IPS-11a (cell line): ENCODE measurements around the gene BCAS3.
"Not testable (repeated sequence)": the region's sequence is repeated elsewhere in the genome, so short reads cannot be mapped to it uniquely, and the experiment has no call there.

ENCODE experiments used
- H3K4me3 ChIP-seq: one replicate; pipeline ENCODE4 v1.5.1; 2013; ENCODE audit warnings: low read depth, low read length, control low read depth

BCAS3 gene

DNA sequence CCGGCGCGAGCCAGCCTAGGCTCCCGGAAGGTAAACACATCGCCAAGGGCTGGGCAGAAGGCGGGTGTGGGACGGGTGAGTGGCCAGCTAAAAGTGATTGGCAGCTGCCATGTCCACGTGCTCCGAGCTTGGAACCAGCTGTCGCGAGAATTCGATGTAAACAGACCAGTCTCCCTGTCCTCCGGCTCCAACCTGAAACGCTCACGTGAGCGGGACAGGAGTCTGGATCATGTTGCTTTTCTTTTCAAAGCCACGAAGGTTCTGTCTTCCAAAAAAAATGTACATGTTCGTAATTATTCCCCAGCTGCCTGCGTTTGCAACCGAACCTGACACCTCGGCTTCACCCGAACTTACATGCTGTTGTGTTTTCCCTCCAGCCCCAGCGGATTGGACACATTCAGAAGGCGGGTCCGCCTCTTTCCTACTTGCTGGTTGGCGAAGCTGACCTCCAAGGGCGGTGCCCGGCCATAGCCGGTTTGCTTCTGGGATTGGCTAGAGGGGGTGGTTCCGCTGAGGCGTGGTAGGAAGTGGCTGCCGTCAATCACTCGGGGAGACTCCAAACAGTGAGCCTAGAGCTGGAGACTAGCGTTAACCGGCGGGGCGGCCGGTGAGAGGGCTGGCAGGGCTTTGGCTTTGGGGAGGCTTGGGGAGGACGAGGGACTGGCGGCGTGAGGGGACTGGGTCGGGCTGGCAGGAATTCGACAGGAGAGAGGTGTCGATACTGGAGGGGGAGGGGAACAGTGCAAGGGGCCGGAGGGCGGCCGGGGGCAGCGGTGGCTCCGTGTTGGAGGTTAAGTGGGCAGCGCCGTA, at the start of gene BCAS3:
BCAS3 (plus strand) TSS at position 544 of the 810 bp plus-strand sequence.
- H3K4me3 ChIP-seq = peak within 1 kb of the TSS; percentile 96

DNA sequence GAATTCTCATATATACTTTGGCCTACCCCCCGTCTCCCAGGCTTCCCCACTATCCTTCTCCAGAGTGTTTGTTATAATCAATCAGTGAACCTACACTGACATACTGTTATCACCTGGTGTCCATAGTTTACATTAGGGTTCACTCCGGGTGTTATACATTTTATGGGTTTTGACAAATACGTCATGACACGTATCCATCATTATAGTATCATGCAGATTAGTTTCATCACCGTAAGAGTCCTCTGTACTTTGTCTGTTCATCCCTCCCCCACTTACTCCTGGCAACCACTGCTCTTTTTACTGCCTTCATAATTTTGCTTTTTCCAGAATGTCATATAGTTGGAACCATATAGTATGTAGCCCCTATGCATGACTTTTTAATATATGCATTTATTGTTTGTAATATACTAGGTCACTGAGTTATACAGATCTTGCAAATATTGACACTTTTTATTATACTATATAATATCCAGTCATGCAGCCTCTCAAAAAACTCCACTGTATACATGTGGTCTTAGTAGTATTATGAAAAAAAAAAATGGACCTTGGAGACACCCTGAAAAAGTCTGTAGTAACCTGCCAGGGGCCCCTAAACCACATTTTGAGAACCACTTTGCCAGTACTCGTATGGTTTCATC, 49.3 kb upstream of the BCAS3 start:
- no peak overlapping the region for H3K4me3 ChIP-seq

DNA sequence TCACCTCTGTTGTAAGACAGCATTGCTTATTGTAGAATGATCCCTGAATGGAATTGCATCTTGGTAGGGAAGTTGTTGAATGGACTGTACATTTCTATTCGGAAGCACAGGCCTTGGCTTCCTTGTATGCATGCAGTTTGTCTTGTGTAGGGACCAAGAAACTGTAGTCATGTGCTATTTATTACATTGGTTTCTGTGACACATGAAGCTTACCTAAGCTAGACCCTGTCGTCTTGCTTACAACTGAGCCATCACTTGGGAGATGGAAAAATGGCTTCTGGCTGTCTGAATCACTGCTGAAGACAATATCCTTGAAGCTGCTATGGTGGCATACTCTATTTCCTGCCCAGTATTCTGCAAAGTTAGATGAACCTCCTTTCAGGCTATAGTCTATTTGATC, 48.5 kb upstream of the BCAS3 start:
- no peak overlapping the region for H3K4me3 ChIP-seq

DNA sequence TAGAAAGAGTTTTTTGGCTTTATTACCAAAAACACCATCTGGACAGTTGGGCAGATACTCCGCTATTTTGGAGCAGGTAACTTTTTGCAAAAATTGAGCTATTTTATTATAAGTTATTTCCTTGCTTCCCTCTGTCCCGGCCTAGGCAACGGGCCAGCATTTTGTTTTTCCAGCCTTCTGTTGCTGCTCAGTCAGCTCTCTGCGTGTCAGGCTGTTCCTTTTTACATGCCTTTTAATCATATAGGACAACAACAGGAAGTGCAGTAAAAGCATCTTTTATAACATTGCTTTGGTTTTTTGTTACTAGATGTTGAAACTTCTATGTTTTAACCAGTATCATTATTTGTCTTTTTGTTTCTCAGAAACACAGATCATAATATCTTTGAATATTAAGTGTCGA, 47.3 kb upstream of the BCAS3 start:
- H3K4me3 ChIP-seq = no peak overlapping the region

DNA sequence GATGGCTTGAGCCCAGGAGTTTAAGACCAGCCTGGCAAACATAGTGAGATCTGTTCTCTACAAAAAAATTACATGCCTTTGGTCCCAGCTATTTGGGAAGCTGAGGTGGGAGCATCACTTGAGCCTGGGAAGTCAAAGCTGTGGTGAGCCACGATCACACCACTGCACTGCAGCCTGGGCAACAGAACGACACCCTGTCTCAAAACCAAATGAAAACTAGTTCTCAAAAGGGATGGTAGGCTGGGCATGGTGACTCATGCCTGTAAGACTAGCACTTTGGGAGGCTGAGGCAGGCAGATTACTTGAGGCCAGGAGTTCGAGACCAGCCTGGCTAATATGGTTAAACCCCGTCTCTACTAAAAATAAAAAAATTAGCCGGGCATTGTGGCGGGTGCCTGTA, 46.5 kb upstream of the BCAS3 start:
- H3K4me3 ChIP-seq = no peak overlapping the region

DNA sequence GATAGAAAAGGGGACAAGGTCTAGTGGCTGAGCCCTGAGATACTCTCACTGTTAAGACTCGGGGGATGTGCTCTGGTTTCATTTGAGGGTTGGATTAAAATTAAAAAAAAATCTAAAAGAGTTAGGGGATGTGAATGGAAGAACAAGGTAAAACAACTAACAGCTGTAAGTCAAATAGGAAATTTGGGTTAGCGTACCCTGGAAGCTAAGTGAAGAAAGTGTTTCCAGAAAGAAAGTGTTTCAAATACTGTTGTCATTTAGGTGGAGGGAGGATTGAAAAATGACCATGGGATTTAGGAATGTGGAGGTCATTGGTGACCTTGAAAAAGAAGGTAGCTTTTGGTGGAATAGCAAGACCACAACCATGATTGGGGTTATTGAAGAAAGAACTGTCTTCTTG, 40.0 kb upstream of the BCAS3 start:
- no peak overlapping the region for H3K4me3 ChIP-seq

DNA sequence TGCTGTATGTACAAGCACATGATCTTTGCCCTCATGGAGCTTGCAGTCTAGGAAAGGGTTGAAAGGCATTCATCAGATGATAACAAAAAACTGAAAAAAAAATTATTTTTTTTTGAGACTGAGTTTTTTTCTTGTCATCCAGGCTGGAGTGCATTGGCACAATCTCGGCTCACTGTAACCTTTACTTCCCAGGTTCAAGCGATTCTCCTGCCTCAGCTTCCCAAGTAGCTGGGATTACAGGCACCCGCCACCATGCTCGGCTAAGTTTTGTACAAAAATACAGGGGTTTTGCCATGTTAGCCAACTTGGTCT, 38.7 kb upstream of the BCAS3 start:
- no peak overlapping the region for H3K4me3 ChIP-seq

DNA sequence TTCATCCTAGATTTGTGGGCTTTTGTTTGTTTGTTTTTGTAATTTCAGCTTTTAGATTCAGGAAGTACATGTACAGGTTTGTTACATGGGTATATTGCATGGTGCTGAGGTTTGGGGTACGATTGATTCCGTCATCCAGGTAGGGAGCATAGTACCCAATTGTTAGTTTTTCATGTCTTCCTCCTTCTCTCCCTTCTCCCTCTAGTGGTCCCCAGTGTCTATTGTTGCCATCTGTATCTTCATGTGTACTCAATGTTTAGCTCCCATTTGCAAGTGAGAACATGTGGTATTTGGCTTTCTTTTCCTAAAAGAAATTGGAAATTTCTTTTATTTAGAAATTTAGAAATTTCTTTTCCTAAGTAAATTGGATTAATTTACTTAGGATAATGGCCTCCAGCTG, 37.1 kb upstream of the BCAS3 start:
- no peak overlapping the region for H3K4me3 ChIP-seq

DNA sequence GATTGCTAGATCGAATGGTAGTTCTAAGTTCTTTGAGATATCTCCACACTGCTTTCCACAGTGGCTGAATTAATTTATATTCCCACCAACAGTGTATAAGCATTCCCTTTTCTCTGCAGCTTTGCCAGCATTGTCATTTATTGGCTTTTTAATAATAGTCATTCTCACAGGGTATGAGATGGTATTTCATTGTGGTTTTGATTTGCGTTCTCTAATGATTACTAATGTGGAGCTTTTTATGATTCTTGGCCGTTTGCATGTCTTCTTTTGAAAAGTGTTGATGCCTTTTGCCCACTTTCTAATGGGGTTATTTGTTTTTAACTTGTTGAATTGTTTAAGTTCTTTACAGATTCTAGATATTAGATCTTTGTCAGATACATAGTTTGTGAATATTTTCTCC, 36.5 kb upstream of the BCAS3 start:
- H3K4me3 ChIP-seq = no peak overlapping the region

DNA sequence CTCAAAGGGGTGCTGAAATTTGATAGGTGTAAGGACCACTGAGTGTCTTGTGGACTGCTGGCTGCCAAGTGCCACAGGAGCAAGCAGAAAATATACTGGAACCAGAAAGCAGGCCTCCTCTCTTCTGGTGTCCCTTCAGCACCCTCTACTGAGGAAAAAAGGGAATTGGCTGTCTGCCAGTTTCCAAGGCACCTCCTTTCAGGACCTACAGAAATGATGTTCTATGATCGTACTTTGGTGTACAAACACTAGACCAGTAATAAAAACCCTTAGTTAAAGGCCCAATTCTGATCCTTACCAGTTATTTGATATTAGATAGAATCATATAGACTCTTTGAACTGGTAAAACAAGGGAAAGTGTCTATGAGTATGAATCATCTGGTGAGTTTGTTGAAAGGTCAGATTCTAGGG, 35.8 kb upstream of the BCAS3 start:
- H3K4me3 ChIP-seq = no peak overlapping the region

DNA sequence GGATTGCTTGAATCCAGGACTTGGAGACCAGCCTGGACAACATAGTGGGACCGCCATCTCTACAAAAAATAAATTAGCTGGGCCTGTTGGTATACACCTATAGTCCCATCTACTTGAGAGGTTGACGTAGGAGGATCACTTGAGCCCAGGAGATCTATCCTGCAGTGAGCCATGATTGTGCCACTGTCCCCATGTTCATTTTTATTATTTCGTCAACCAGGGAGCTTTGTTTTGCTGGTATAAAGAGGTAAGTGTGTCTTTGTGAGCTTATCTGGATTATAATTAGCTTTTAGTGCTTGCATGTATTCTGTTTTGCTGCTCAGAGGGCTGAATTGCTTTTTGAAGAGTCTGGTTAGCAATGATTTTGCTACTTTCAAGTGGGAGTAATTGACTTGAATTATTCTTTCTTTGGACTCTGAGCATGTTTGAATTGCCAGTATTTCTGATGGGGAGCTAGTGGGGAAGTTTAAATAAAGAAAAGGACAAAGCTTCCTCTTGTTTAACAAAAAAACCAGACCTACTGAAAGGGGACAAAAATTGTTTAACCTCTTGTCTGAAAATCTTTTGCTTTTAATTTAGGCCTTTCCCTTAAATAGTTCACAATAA, 31.6 kb upstream of the BCAS3 start:
- no peak overlapping the region for H3K4me3 ChIP-seq

DNA sequence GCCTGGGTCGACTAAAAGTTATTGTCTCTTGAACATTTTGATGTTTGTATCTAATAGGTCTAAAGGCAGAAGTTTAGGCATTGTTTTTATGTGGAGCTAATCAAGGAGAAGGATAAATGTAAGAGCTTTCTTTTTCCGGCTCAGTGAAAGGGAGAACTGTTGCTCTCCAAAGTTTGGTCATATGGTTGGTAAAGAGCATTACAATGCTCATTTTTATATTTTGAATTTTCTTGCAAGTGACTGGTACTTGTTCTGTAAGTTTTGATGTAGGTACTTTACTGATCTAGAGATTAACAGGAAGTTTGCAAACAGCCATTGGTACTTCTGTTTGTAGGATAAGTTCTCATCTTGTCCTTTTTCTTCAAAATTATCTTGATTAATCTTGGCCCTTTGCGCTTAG, 30.9 kb upstream of the BCAS3 start:
- H3K4me3 ChIP-seq = no peak overlapping the region

DNA sequence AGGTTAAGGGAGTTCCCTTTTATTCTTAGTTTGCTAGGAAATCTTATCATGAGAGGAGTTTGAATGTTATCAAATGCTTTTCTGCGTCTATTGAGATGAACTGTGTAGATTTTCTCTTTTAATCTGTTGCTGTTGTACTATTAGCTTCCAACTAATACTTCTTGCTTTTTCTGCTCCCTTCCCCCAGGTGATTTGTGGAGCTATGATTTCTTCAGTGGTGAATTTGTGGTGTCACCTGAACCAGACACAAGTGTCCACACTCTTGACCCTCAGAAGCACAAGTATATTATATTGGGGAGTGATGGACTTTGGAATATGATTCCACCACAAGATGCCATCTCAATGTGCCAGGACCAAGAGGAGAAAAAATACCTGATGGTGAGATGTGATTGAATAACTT, 29.9 kb upstream of the BCAS3 start:
- H3K4me3 ChIP-seq = no peak overlapping the region

DNA sequence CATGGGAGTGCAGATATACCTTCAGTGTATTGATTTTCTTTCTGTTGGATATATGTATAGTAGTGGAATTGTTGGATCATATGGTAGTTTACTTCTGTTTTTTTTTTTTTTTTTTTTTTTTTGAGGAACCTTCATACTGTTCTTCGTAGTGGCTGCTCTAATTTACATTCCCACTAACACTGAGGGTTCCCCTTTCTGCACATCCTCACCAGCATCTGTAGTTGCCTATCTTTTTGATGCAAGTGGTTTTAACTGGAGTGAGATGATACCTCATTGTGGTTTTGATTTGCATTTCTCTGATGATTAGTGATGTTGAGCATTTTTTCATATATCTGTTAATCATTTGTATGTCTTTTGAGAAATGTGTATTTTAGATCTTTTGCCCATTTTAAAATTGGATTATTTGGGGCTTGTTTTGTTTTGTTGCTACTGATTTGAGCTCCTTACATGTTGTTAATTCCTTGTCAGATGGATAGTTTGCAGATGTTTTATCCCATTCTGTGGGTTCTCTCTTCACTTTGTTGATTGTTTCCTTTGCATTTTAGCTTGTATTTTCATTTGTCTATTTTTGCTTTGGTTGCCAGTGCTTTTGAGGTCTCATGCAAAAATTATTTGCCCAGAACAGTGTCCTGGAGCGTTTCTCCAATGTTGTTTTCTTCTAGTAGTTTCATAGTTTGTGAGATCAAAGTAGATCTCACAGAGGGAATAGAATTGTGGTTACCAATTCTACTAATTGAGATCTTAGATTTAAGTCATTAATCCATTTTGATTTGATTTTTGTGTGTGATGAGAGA, 25.0 kb upstream of the BCAS3 start:
- H3K4me3 ChIP-seq = no peak overlapping the region

DNA sequence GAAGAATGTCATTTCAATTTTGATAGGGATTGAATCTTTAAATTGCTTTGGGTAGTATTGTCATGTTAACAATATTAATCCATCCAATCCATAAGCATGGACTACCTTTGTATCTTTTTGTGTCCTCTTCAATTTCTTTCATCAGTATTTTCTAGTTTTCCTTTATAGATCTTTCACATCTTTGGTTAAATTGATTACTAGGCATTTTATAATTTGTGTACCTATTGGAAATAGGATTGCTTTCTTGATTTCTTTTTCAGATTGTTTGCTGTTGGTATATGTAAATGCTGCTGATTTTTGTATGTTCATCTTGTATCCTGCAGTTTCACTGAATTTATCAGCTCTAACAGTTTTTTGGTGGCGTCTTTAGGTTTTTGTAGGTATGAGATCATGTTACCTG, 24.1 kb upstream of the BCAS3 start:
- H3K4me3 ChIP-seq = no peak overlapping the region

DNA sequence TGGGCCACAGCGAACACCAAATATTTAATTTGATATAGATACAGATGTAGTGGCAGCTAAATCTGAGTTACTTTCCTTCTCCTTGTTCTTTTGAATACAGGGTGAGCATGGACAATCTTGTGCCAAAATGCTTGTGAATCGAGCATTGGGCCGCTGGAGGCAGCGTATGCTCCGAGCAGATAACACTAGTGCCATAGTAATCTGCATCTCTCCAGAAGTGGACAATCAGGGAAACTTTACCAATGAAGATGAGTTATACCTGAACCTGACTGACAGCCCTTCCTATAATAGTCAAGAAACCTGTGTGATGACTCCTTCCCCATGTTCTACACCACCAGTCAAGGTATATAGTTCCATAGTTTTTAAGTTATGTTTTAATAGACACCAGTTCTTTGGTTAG, 21.2 kb upstream of the BCAS3 start:
- H3K4me3 ChIP-seq = no peak overlapping the region

DNA sequence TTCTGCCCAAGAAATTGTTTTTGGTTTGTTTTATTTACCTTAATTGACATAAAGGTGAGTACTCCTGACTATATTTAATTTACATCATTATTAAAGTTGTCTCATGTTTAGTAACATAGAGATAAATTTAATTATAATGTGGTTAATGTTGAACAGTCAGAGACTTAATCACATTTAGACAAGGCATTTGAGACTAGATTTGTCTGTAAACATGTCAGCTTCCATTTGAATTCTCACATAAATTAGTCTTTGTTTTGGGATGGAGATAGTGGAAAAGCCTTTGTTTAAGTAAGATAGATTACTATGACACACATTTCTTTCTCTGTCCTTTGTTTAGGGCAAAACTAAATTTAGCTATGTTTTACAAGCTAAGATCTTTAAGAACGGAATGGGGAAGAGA, 18.5 kb upstream of the BCAS3 start:
- H3K4me3 ChIP-seq = no peak overlapping the region

DNA sequence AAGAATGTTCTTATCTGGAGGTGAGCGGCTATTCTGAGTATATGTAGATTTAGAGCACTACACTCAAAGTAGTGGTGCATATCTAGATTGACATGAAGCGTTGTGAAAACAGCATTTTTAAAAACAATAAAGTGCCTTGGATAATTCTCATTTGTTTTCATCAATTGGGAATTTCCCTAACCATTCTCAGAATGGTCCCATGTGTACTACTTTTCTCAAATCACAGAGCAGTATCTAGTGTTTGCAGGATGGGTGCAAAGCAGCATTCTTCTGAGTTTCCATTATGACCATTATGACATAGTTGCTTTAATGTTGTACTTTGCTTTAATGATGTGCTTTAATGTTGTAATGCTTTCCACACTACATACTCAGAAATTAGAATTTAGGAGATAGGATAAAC, 16.2 kb upstream of the BCAS3 start:
- no peak overlapping the region for H3K4me3 ChIP-seq

DNA sequence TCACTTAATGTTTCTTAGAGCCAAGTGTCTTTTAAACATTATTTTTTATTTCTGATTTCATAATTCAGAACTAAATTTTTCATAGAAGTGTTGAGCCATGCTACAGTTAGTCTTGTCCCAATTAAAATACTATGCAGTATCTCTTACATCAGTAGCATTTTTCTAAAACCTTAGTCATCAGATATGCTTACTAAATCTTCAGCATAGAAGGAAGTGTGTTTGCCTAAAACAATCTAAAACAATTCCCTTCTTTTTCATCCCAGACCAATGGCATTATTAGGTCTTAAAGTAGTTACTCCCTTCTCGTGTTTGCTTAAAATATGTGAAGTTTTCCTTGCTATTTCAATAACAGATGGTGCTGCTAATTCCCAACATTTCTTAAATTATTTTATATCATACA, 13.6 kb upstream of the BCAS3 start:
- no peak overlapping the region for H3K4me3 ChIP-seq

DNA sequence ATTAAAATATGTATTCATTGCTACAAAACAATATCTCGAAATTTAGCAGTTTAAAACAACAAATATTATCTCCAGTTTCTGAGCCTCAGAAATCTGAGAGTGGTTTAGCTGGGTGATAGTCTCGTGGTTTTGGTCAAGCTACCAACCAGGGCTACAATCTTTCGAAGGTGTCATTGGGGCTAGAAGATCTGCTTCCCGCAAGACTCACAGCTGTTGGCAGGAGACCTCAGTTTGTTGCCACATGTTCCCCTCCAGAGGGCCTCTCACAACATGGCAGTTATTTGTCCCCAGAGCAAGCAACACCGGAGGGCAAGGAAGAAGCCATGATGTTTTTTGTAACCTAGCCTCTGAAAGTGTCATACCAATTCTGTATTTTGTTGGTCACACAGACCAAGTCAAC, 12.0 kb upstream of the BCAS3 start:
- H3K4me3 ChIP-seq = no peak overlapping the region

DNA sequence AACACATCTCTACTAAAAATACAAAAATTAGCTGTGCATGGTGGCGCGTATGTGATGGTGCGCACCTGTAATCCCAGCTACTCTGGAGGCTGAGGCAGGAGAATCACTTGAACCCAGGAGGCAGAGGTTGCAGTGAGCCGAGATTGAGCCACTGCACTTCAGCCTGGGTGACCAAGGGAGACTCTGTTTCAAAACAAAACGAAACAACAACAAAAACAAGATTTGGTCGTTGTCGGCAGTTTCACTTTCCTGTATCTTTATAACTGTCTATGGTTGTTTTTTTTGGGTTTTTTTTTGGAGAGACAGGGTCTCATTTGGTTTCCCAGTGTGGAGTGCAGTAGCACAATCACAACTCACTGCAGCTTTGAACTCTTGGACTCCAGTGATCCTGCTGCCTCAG, 8.9 kb upstream of the BCAS3 start:
- H3K4me3 ChIP-seq = not testable (repeated sequence)

DNA sequence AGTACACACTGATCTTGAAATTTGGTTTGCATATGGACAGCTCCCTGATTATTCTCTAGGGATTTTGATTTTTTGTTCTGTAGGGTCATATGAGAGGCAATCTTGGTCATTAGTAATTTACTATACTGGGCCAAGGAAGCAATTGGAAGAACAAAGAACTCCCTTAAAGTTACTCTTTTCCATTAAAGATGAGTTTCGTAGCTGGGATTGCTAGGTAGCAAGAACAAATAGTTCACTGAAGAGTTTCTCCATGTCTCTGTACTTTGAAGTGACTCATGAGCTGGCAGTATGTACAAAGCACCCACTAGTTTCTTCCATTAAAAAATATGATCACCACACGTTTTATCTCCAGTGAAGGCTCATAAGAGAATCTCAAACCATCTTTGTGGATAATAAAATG, 6.2 kb upstream of the BCAS3 start:
- no peak overlapping the region for H3K4me3 ChIP-seq
